Measurements from ENCODE around the gene ZNF784.

ZNF784 gene

DNA sequence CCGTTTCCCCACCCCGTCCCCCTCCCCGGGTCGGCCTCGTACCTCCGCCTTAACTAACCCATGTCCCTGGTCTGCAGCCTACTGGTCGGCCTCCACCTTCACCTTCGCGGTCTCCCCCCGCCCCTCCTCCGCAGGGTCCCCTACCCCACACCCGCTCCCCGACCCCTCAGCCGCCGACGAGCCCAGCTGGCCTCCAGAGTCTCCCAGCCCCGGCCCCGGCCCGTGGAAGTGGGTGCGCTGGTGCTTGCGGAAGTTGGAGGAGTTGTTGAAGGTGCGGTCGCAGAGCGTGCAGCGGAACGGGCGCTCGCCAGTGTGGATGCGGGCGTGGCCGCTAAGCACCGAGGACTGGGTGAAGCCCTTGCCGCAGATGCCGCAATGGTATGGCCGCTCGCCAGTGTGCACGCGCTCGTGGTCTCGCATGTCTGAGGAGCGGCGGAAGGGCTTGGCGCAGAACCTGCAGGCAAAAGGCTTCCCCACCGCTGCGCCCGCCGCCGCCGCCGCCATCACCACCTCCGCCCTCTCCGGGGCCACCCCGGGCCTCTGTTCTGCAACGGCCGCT is 2.6 kb downstream of the ZNF784 start:
- DNase-seq (ENCODE audit: low read depth in 3 of 3) = no peak

DNA sequence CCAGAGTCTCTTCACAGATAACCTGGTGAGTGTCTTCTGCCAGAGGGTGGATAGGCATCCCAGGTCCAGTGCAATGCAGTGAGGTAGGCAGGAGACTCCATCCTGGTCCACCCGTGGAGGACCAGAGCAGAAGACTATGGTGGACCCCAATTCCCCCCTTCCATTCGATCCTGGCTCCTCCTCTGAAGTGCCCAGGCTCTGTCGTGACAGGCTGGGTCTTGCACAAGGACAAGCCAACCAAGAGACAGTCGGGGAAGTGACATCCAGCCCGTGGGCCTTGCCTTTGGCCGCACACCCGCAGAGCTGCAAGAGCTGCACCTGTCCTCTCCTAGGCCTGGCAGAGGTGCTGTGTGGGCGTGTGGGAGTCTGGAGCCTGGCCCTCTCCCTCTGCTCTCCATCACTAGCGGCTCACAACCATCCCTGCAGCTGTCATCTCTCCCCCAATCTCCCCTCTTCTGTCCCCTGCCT is 3.1 kb downstream of the ZNF784 start:
- DNase-seq (ENCODE audit: low read depth in 3 of 3) = no peak

- no peak for DNase-seq (ENCODE audit: low read depth in 3 of 3)
These were observed 3.8 kb downstream of the ZNF784 start for GRCh38 chr19:55620410-55621204.

DNA sequence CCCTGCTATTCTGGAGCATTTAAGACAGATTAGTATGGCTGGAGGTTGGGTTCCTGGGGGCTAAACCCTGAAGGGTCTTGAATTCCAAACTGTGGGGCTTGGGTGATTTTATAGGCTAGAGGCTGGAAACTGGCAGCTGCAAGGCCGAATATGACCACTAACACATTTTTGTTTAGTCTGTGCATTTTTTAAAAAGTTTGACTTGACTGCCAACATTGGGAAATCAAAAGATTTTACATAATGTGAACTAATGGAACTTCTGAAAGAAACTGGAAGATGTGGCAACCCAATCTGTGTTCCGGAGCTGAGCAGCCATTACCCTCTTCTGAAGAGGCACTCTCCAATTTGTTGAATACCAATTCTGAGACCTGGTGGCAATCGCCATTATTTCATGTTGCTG is 5.1 kb downstream of the ZNF784 start:
- DNase-seq (ENCODE audit: low read depth in 3 of 3) = no peak

DNA sequence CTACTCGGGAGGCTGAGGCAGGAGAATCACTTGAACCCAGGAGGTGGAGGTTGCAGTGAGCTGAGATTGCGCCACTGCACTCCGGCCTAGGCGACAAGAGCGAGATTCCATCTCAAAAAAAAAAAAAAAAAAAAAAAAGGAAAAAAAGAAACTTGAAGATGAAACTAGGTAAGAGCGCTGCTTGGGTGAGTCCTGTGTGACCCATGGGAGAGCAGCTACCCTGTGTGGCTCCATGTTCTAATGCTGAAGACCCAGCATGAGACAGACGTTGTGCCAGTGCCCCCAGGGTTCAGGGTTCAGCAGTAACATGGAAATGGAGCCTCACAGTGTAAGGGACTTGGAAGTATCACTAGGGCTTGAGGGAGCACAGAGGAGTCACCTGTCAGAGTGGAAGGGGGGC is 5.9 kb downstream of the ZNF784 start:
- DNase-seq (ENCODE audit: low read depth in 3 of 3) = no peak

GRCh38 chr19:55617426-55617825 is 6.9 kb downstream of the ZNF784 start:
- no peak for DNase-seq (ENCODE audit: low read depth in 3 of 3)

DNA sequence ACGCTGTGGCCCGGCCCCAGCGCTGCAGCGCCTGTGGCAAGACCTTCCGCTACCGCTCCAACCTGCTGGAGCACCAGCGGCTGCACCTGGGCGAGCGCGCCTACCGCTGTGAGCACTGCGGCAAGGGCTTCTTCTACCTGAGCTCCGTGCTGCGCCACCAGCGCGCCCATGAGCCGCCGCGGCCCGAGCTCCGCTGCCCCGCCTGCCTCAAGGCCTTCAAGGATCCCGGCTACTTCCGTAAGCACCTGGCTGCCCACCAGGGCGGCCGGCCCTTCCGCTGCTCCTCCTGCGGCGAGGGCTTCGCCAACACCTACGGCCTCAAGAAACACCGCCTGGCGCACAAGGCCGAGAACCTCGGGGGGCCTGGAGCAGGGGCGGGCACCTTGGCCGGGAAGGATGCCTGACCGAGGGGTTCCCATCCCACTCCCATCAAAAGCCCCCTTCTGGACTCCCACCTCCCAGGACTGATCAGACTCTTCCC is 7.9 kb downstream of the ZNF784 start:
- no peak for DNase-seq (ENCODE audit: low read depth in 3 of 3)

- DNase-seq (ENCODE audit: low read depth in 3 of 3) = no peak
These were observed 8.6 kb downstream of the ZNF784 start for GRCh38 chr19:55615543-55616394.

GRCh38 chr19:55614711-55615542 is 9.4 kb downstream of the ZNF784 start:
- DNase-seq (ENCODE audit: low read depth in 3 of 3) = no peak

- no peak for DNase-seq (ENCODE audit: low read depth in 3 of 3)
These were observed 10.2 kb downstream of the ZNF784 start for GRCh38 chr19:55613930-55614710.

DNA sequence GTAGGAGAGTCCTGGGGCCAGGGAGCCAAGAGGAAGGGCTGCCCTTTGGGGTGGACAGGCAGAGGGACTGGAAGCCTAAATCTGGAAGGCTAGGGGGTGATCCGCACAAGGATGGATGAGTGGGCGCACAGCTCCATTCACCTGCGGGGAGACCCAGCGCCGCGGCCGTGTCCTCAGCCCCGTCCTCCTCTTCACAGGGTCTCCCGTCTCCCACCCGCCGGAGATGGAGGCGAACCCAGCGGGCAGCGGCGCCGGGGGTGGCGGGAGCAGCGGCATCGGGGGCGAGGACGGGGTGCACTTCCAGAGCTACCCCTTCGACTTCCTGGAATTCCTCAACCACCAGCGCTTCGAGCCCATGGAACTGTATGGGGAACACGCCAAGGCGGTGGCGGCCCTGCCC is 11.0 kb downstream of the ZNF784 start:
- DNase-seq (ENCODE audit: low read depth in 3 of 3) = no peak

- DNase-seq (ENCODE audit: low read depth in 3 of 3) = no peak
These were observed 12.3 kb downstream of the ZNF784 start for GRCh38 chr19:55611983-55612645.

GRCh38 chr19:55611300-55611982 is 12.9 kb downstream of the ZNF784 start:
- no peak for DNase-seq (ENCODE audit: low read depth in 3 of 3)

GRCh38 chr19:55609326-55609725 is 15.0 kb downstream of the ZNF784 start:
- DNase-seq (ENCODE audit: low read depth in 3 of 3) = no peak

- DNase-seq (ENCODE audit: low read depth in 3 of 3) = no peak
These were observed 17.5 kb downstream of the ZNF784 start for GRCh38 chr19:55606817-55607216.

GRCh38 chr19:55606471-55606787 is 17.9 kb downstream of the ZNF784 start:
- DNase-seq (ENCODE audit: low read depth in 3 of 3) = no peak

DNA sequence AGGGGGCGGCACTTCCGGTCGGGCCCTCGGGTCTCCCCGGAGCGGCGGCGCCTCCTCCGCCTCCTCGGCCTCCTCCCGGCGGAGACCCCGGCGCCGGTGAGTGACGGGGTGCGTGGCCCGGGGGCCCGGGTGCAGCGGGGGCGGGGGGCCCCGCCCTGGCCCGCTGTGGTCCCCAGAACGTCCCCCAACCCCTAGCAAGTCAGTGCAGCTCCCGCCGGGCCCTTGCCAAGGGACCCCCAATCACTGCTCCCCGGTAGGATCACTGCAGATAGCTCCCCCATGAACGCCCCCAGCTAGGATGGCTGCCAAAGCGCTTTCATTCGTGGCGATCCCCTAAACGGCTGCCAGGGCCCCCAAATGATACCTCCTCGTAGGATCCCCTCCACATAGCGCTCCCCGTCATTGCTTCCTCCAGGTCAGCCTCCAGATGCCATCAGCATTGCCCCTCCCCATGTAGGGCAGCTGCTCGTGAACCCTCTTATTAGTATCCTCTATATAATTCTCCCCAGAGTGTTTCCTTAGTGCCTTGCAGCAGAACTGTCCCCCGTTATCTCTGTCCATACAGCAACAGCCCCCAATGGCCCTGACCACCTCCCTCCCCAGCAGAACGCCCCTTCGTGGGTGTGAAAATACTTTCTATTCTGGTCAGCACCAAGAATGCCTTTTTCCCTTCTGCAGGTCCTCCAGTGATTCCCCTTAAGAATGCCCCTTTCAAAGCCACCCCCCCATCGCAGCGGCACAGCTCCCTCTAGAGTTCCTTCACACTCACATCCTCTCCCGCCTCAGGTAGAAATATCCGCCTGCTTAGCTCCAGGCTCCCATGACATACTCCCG is 18.5 kb downstream of the ZNF784 start, which contains the start of gene ZNF865:
TSS of gene ZNF865 (plus strand) at position 11 of the 834 bp plus-strand sequence. CDS start 7,972 bp downstream, outside the sequence.
- peak in 2 of 3 experiments; percentile 43 to 50 for DNase-seq (ENCODE audit: low read depth in 3 of 3)

- DNase-seq (ENCODE audit: low read depth in 3 of 3) = peak; percentile 98 to 99 (median 99)
These were observed 19.1 kb downstream of the ZNF784 start for GRCh38 chr19:55605207-55605636.

Data from stimulated activated CD4-positive, alpha-beta T cell treated with anti-CD3 and anti-CD28 coated beads, TNF-alpha, amount 100 ng/mL, for 4 hours (primary cell).